Uterus (tissue), 2 donors: ENCODE measurements around the gene PTX4.

Source experiments
- POLR2A ChIP-seq, 2 donors: fragments of 450-650 bp; IDR thresholded peaks; one replicate each; pipeline ENCODE4 v1.6.1; 2016; ENCODE audit warnings: antibody characterized with exemption in 2 of 2, mild to moderate bottlenecking in 1 of 2, moderate library complexity in 1 of 2
- TF ChIP-seq, protein P1 (sequence below), 4 experiments: fragments of 200-600 bp in 2 of 4; fragments of 450-650 bp in 2 of 4; sonication (generic) in 2 of 4; IDR thresholded peaks; one replicate each; pipeline ENCODE4 v1.5.1; 2016 to 2019; ENCODE audit warnings: antibody characterized with exemption in 4 of 4, mild to moderate bottlenecking in 2 of 4, moderate library complexity in 1 of 4

DNA sequence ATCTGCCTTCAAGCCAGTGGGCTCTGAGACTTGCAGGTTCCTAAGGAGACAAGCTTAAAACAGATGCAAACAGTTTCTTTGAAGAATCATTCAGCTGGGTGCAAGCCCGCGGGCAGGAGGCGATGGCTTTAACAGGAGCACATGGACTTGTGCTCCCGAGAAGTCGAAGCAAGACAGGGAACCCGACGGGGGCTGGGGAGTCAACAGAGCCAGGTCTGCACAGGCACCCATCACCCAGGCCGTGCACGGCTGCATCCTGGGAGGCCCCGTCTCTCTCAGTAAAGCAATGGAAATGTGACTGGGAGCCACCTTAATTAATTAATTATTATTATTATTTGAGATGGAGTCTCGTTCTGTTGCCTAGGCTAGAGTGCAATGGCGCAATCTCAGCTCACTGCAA lies 333 bp upstream of the PTX4 start:
- TF ChIP-seq, protein P1, sequence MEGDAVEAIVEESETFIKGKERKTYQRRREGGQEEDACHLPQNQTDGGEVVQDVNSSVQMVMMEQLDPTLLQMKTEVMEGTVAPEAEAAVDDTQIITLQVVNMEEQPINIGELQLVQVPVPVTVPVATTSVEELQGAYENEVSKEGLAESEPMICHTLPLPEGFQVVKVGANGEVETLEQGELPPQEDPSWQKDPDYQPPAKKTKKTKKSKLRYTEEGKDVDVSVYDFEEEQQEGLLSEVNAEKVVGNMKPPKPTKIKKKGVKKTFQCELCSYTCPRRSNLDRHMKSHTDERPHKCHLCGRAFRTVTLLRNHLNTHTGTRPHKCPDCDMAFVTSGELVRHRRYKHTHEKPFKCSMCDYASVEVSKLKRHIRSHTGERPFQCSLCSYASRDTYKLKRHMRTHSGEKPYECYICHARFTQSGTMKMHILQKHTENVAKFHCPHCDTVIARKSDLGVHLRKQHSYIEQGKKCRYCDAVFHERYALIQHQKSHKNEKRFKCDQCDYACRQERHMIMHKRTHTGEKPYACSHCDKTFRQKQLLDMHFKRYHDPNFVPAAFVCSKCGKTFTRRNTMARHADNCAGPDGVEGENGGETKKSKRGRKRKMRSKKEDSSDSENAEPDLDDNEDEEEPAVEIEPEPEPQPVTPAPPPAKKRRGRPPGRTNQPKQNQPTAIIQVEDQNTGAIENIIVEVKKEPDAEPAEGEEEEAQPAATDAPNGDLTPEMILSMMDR (IDR thresholded peaks at IDR 0.05) = no peak
- TF ChIP-seq POLR2A (IDR thresholded peaks at IDR 0.05) = no peak
